Upper lobe of right lung (tissue), 1 donor: ENCODE results near the gene SLC17A1. TPM values are rescaled to one million over a fixed set of nuclear protein-coding genes. Genes with fewer than 3 reads are reported as not detected.

Source experiments
- ATAC-seq: fragments of 200-7000 bp; cut with Tn5 transposase; one replicate; pipeline ENCODE4 v1.9.1; 2020; ENCODE audit warnings: mild to moderate bottlenecking, moderate library complexity
- DNase-seq: peaks from one replicate; pipeline ENCODE4 v3.0.0-alpha.2; 2020
- H3K27ac ChIP-seq: fragments of 200-600 bp; one replicate; pipeline ENCODE4 v1.8.0; 2022
- H3K27me3 ChIP-seq: fragments of 200-600 bp; one replicate; pipeline ENCODE4 v1.8.0; 2022; ENCODE audit warnings: mild to moderate bottlenecking
- H3K36me3 ChIP-seq: fragments of 200-600 bp; one replicate; pipeline ENCODE4 v1.8.0; 2022
- H3K4me1 ChIP-seq: fragments of 200-600 bp; one replicate; pipeline ENCODE4 v1.8.0; 2022
- H3K4me3 ChIP-seq: fragments of 200-600 bp; one replicate; pipeline ENCODE4 v1.8.0; 2022; ENCODE audit warnings: mild to moderate bottlenecking
- H3K9me3 ChIP-seq: fragments of 200-600 bp; one replicate; pipeline ENCODE4 v1.8.0; 2022
- CTCF ChIP-seq: fragments of 200-600 bp; IDR thresholded peaks from one replicate; pipeline ENCODE4 v1.8.0; 2022; ENCODE audit warnings: antibody characterized with exemption
- intact Hi-C: fragments of 100-400 bp; cut with DNase I; formaldehyde crosslinking; loops from one replicate; pipeline ENCODE4 v1.11.0; 2022
- total RNA-seq: library from RNA; stranded (reverse); fragmentation: NEBNext Ultra II Directional; extraction: Animal tissue kit (Norgen Biotek cat#: 25700); gene quantifications from one replicate; pipeline ENCODE4 v1.2.1, GENCODE V29; 2021
- donor health status: DM: no; HTN: yes; CAD: no; lungs with severe emphysema.

SLC17A1 gene
- total RNA-seq, 1 donor from 2014 or later: not detected

GRCh38 chr6:25866011-25866410, 34.2 kb upstream of the SLC17A1 start:
- no peak overlapping the region for H3K27ac ChIP-seq
- H3K9me3 ChIP-seq: no peaks in the 10 kb centered on the region
- H3K4me1 ChIP-seq: no peaks in the 10 kb centered on the region
- DNase-seq (no peak), ATAC-seq (peak; percentile 69)
- TF ChIP-seq CTCF: no peak
- intact Hi-C loops: no loop called here
- no peaks in the 10 kb centered on the region for H3K27me3 ChIP-seq
- no peaks in the 10 kb centered on the region for H3K36me3 ChIP-seq
- H3K4me3 ChIP-seq: no peak overlapping the region

- Histone ChIP-seq H3K4me3 (no peak overlapping the region), H3K4me1 (no peaks in the 10 kb centered on the region), H3K27me3 (no peaks in the 10 kb centered on the region), H3K36me3 (no peaks in the 10 kb centered on the region), H3K9me3 (no peaks in the 10 kb centered on the region), H3K27ac (no peak overlapping the region)
- no peak for TF ChIP-seq CTCF
- intact Hi-C loops: no loop called here
- ATAC-seq (no peak), DNase-seq (no peak)
Measured at GRCh38 chr6:25863360-25863759, 31.5 kb upstream of the SLC17A1 start.

- no peaks in the 10 kb centered on the region for H3K4me1 ChIP-seq
- no peaks in the 10 kb centered on the region for H3K36me3 ChIP-seq
- intact Hi-C loops: no loop called here
- no peaks in the 10 kb centered on the region for H3K27me3 ChIP-seq
- H3K9me3 ChIP-seq: no peaks in the 10 kb centered on the region
- ATAC-seq (no peak), DNase-seq (no peak)
- H3K27ac ChIP-seq: no peak overlapping the region
- no peak for TF ChIP-seq CTCF
- H3K4me3 ChIP-seq: no peak overlapping the region
Measured at GRCh38 chr6:25862199-25862598, 30.3 kb upstream of the SLC17A1 start.

- no peaks in the 10 kb centered on the region for H3K27me3 ChIP-seq
- H3K36me3 ChIP-seq: no peaks in the 10 kb centered on the region
- TF ChIP-seq CTCF: no peak
- H3K4me3 ChIP-seq: no peak overlapping the region
- H3K9me3 ChIP-seq: no peaks in the 10 kb centered on the region
- intact Hi-C loops: no loop called here
- DNase-seq (no peak), ATAC-seq (no peak)
- no peak overlapping the region for H3K27ac ChIP-seq
- H3K4me1 ChIP-seq: no peaks in the 10 kb centered on the region
Measured at GRCh38 chr6:25852756-25853155, 20.9 kb upstream of the SLC17A1 start.

GRCh38 chr6:25851961-25852360, 20.1 kb upstream of the SLC17A1 start:
- H3K4me3 ChIP-seq: no peak overlapping the region
- ATAC-seq: no peak
- intact Hi-C loops: no loop called here
- no peak overlapping the region for H3K27ac ChIP-seq
- TF ChIP-seq CTCF: no peak
- H3K9me3 ChIP-seq: no peaks in the 10 kb centered on the region
- H3K36me3 ChIP-seq: no peaks in the 10 kb centered on the region
- no peaks in the 10 kb centered on the region for H3K4me1 ChIP-seq
- DNase-seq: no peak
- no peaks in the 10 kb centered on the region for H3K27me3 ChIP-seq

- H3K27ac ChIP-seq: no peak overlapping the region
- H3K4me3 ChIP-seq: no peak overlapping the region
- no peaks in the 10 kb centered on the region for H3K9me3 ChIP-seq
- no peaks in the 10 kb centered on the region for H3K27me3 ChIP-seq
- no peak for ATAC-seq
- no peaks in the 10 kb centered on the region for H3K36me3 ChIP-seq
- TF ChIP-seq CTCF: no peak
- no peaks in the 10 kb centered on the region for H3K4me1 ChIP-seq
- DNase-seq: no peak
- intact Hi-C loops: no loop called here
Measured at GRCh38 chr6:25844518-25844917, 12.7 kb upstream of the SLC17A1 start.
